GM12878 (cell line): ENCODE data around the gene MICALL2. TPM values are rescaled to one million over a fixed set of nuclear protein-coding genes. Genes with fewer than 3 reads are reported as not detected.

Experiments used
- BMI1 ChIP-seq: fragments of 450-650 bp; IDR thresholded peaks from 2 replicates; pipeline ENCODE4 v1.6.1; 2016; ENCODE audit warnings: mild to moderate bottlenecking, moderate library complexity, borderline replicate concordance
- CBX5 ChIP-seq: sonication (generic); IDR thresholded peaks from 2 replicates; pipeline ENCODE4 v1.6.1; 2016; ENCODE audit warnings: low read depth, moderate library complexity, mild to moderate bottlenecking, inconsistent platforms
- CHD1 ChIP-seq: IDR thresholded peaks from 2 replicates; pipeline ENCODE4 v1.6.1; 2012; ENCODE audit warnings: low read depth, low read length, improper control_type of control experiment
- CREB1 ChIP-seq: IDR thresholded peaks from 2 replicates; pipeline ENCODE4 v1.6.1; 2012; ENCODE audit warnings: low read depth, mild to moderate bottlenecking, inconsistent platforms
- EZH2 ChIP-seq: IDR thresholded peaks from 2 replicates; pipeline ENCODE4 v1.6.1; 2012; ENCODE audit warnings: low read depth, mild to moderate bottlenecking, control low read depth, inconsistent platforms, low read length, borderline replicate concordance; ENCODE audit not compliant: control insufficient read depth
- JUNB ChIP-seq: IDR thresholded peaks from 2 replicates; pipeline ENCODE4 v1.6.1; 2016; ENCODE audit warnings: antibody characterized with exemption, mild to moderate bottlenecking
- LARP7 ChIP-seq: fragments of 450-650 bp; IDR thresholded peaks from 2 replicates; pipeline ENCODE4 v1.6.1; 2017; ENCODE audit warnings: mild to moderate bottlenecking
- MLLT1 ChIP-seq: fragments of 450-650 bp; IDR thresholded peaks from 2 replicates; pipeline ENCODE4 v1.6.1; 2016; ENCODE audit warnings: mild to moderate bottlenecking
- MTA3 ChIP-seq: IDR thresholded peaks from 2 replicates; pipeline ENCODE4 v1.6.1; 2012; ENCODE audit warnings: low read length, inconsistent platforms, borderline replicate concordance
- NBN ChIP-seq: fragments of 450-650 bp; IDR thresholded peaks from 2 replicates; pipeline ENCODE4 v1.6.1; 2016
- NFIC ChIP-seq: IDR thresholded peaks from 2 replicates; pipeline ENCODE4 v1.6.1; 2012; ENCODE audit warnings: low read depth, mild to moderate bottlenecking, inconsistent platforms, low read length, moderate library complexity
- NFYB ChIP-seq: IDR thresholded peaks from 2 replicates; pipeline ENCODE4 v1.6.1; 2011; ENCODE audit warnings: low read depth, mild to moderate bottlenecking, low read length, improper control_type of control experiment, moderate library complexity; ENCODE audit not compliant: insufficient read depth
- NKRF ChIP-seq: fragments of 450-650 bp; conservative IDR thresholded peaks from 2 replicates; pipeline ENCODE4 v1.6.1; 2017; ENCODE audit warnings: mild to moderate bottlenecking, moderate library complexity
- NR2C1 ChIP-seq: fragments of 450-650 bp; IDR thresholded peaks from 2 replicates; pipeline ENCODE4 v1.6.1; 2017; ENCODE audit warnings: antibody characterized with exemption, mild to moderate bottlenecking, moderate library complexity
- RCOR1 ChIP-seq: conservative IDR thresholded peaks from 2 replicates; pipeline ENCODE4 v1.6.1; 2012; ENCODE audit warnings: low read depth, low read length, improper control_type of control experiment
- SP1 ChIP-seq: IDR thresholded peaks from one replicate; pipeline ENCODE4 v1.6.1; 2011; ENCODE audit warnings: low read depth, low read length
- TARDBP ChIP-seq: IDR thresholded peaks from 2 replicates; pipeline ENCODE4 v1.6.1; 2016; ENCODE audit warnings: borderline replicate concordance
- USF2 ChIP-seq: IDR thresholded peaks from 2 replicates; pipeline ENCODE4 v1.6.1; 2011; ENCODE audit warnings: low read depth, low read length, improper control_type of control experiment, borderline replicate concordance
- ZNF622 ChIP-seq: fragments of 450-650 bp; IDR thresholded peaks from 2 replicates; pipeline ENCODE4 v1.6.1; 2017; ENCODE audit warnings: mild to moderate bottlenecking, inconsistent platforms
- polyA plus RNA-seq, 11 experiments: library from polyadenylated mRNA; depleted of rRNA in 4 of 11; unstranded in 6 of 11; stranded (reverse) in 5 of 11; fragments of >200 nt; fragmentation: Nextera tagmentation in 4 of 11; fragmentation: Illumina TruSeq in 1 of 11; extraction: Ambion mirVana in 4 of 11; extraction: Trizol in 1 of 11; gene quantifications; 1 replicate in 1 of 11; 2 replicates in 10 of 11; pipeline versions ENCODE4 v1.2.1 to v1.2.3, GENCODE V29; 2011 to 2016; ENCODE audit warnings: inconsistent platforms in 2 of 11, missing spikeins in 2 of 11, low read depth in 1 of 11
- total RNA-seq, 4 experiments: library from RNA; depleted of rRNA in 3 of 4; stranded (reverse); fragments of >200 nt in 3 of 4; fragmentation: Illumina TruSeq in 1 of 4; extraction: Trizol in 1 of 4; gene quantifications; 2 replicates each; pipeline versions ENCODE4 v1.2.1 to v1.2.3, GENCODE V29; 2013 to 2021

MICALL2 gene
- total and polyA plus RNA-seq, 10 of the 15 experiments (the other 5 are each of a cell fraction or from before 2014, with no cell fraction given): 0.04 to 1.7 (median 0.83) TPM; not detected in 3

GRCh38 chr7:1459512-1459892 is 232 bp upstream of the MICALL2 start (continued):
- no peak for TF ChIP-seq NKRF
- no peak for TF ChIP-seq CHD1
- TF ChIP-seq USF2: no peak
- no peak for TF ChIP-seq MLLT1
- no peak for TF ChIP-seq NR2C1
- TF ChIP-seq NBN: no peak
- TF ChIP-seq MTA3: no peak
- TF ChIP-seq ZNF622: no peak
- peak; percentile 78 for TF ChIP-seq SP1
- 0 out of 2 replicates have a peak, but pooled peaks have one; percentile 13 for TF ChIP-seq CREB1
- TF ChIP-seq RCOR1: no peak
- TF ChIP-seq JUNB: no peak
- TF ChIP-seq NFIC: no peak
- no peak for TF ChIP-seq CBX5
- TF ChIP-seq BMI1: no peak
- TF ChIP-seq NFYB: peak; percentile 50; the same call in 1 of the 2 replicates
- TF ChIP-seq EZH2: no peak
- no peak for TF ChIP-seq TARDBP
- TF ChIP-seq LARP7: no peak
